ENCODE measurements around the gene GP9. TPM values are rescaled to one million over a fixed set of nuclear protein-coding genes. Genes with fewer than 3 reads are reported as not detected.
"Not testable (repeated sequence)": the region's sequence is repeated elsewhere in the genome, so short reads cannot be mapped to it uniquely, and the experiment has no call there.

The GP9 gene
- total and polyA plus RNA-seq, 2 donors (not counting 1 experiment from before 2014, with no cell fraction given), result not detected

DNA sequence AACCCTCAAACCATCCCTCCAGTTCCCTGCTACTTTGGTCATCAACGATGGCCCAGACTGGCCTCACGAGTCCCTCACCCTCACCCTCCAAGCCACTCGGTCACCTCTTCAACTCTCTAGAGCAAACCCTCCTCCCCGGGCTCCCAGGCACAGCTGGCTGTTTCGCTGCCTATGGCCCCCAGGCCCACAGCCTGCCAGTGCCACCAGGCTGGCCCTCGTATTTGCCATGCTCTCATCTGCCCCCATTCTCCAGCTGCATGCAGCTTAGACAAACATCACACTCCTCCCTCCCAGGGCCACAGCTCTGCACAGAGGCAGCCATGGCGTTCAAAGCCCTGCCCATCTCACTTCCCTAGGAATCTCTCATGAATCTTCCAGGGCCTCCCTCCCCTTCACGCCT lies 47.2 kb downstream of the GP9 start:
- DNase-seq (ENCODE audit: low read depth in 2 of 2), result no peak
- peaks cover 2% of the 10 kb centered on the region for H4K20me1 ChIP-seq (ENCODE audit: control insufficient read depth, extremely low read depth, insufficient read depth, low read length)
- no peak overlapping the region for H3K4me2 ChIP-seq (ENCODE audit: extremely low read depth, insufficient read depth, low read length)

DNA sequence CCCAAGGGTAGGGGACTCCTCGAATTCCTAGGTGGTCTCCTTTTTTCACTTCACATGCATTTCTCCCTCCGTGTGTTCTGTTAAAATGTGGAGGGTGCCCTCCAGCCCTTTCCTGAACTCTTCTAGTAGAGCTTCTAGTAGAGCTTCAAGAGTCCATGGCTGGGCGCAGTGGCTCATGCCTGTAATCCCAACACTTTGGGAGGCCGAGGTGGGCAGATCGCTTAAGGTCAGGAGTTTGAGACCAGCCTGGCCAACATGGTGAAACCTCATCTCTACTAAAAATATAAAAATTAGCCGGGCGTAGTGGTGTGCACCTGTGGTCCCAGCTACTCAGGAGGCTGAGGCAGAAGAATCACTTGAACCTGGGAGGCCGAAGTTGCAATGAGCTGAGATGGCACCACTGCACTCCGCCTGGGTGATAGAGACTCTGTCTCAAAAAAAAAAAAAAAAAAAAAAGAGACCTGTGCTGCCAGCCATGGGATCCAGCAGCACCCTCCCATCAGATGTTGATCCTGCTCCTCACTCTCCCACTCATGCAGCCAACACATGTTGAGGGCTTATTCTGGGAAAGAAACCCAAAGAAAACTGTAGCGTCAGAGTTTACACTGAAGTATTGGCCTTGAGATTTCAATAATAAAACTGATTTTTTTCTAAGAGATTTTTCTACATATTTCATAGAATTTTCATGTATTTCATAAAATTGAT lies 50.6 kb downstream of the GP9 start:
- H3K79me2 ChIP-seq (ENCODE audit: control insufficient read depth, insufficient read depth, low read length); H3K9me3 ChIP-seq (ENCODE audit: control insufficient read depth, insufficient read depth, low read depth, low read length); H3K4me1 ChIP-seq (ENCODE audit: control insufficient read depth, extremely low read depth, insufficient read depth, low read length); H3K27ac ChIP-seq (ENCODE audit: insufficient read depth, low read length); H3K4me3 ChIP-seq (replicated peaks in 1 of 4; ENCODE audit: control extremely low read depth in 1 of 4, insufficient read depth in 1 of 4, low read depth in 3 of 4, low read length in 4 of 4); H3K9ac ChIP-seq (ENCODE audit: insufficient read depth, low read length); DNase-seq (ENCODE audit: low read depth in 2 of 2); H2AFZ ChIP-seq (ENCODE audit: low read length); H4K20me1 ChIP-seq (ENCODE audit: control insufficient read depth, extremely low read depth, insufficient read depth, low read length); H3K36me3 ChIP-seq (ENCODE audit: control insufficient read depth, insufficient read depth, low read length); H3K4me2 ChIP-seq (ENCODE audit: extremely low read depth, insufficient read depth, low read length); H3K27me3 ChIP-seq (ENCODE audit: control insufficient read depth, insufficient read depth, low read length): not testable (repeated sequence)

More for the DNA sequence above, 47.2 kb downstream of the GP9 start:
- no peak overlapping the region for H3K9ac ChIP-seq (ENCODE audit: insufficient read depth, low read length)
- no peaks in the 10 kb centered on the region for H3K27me3 ChIP-seq (ENCODE audit: control insufficient read depth, insufficient read depth, low read length)
- no peak for TF ChIP-seq EZH2 (IDR thresholded peaks at IDR 0.05; ENCODE audit: low read length, missing control alignments)
- TF ChIP-seq, protein P1, sequence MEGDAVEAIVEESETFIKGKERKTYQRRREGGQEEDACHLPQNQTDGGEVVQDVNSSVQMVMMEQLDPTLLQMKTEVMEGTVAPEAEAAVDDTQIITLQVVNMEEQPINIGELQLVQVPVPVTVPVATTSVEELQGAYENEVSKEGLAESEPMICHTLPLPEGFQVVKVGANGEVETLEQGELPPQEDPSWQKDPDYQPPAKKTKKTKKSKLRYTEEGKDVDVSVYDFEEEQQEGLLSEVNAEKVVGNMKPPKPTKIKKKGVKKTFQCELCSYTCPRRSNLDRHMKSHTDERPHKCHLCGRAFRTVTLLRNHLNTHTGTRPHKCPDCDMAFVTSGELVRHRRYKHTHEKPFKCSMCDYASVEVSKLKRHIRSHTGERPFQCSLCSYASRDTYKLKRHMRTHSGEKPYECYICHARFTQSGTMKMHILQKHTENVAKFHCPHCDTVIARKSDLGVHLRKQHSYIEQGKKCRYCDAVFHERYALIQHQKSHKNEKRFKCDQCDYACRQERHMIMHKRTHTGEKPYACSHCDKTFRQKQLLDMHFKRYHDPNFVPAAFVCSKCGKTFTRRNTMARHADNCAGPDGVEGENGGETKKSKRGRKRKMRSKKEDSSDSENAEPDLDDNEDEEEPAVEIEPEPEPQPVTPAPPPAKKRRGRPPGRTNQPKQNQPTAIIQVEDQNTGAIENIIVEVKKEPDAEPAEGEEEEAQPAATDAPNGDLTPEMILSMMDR (conservative IDR thresholded peaks at IDR 0.05 in 1 of 2, IDR thresholded peaks at IDR 0.05 in 1 of 2; ENCODE audit: low read depth in 1 of 2, low read length in 2 of 2), result no peak
- H3K9me3 ChIP-seq (ENCODE audit: control insufficient read depth, insufficient read depth, low read depth, low read length), result no peaks in the 10 kb centered on the region
- no peak overlapping the region for H3K4me3 ChIP-seq (replicated peaks in 1 of 4; ENCODE audit: control extremely low read depth in 1 of 4, insufficient read depth in 1 of 4, low read depth in 3 of 4, low read length in 4 of 4)
- H3K79me2 ChIP-seq (ENCODE audit: control insufficient read depth, insufficient read depth, low read length), result peaks cover 3% of the 10 kb centered on the region
- H3K36me3 ChIP-seq (ENCODE audit: control insufficient read depth, insufficient read depth, low read length), result peaks cover 1% of the 10 kb centered on the region
- no peak overlapping the region for H3K27ac ChIP-seq (ENCODE audit: insufficient read depth, low read length)
- no peaks in the 10 kb centered on the region for H3K4me1 ChIP-seq (ENCODE audit: control insufficient read depth, extremely low read depth, insufficient read depth, low read length)
- H2AFZ ChIP-seq (ENCODE audit: low read length), result no peak overlapping the region

Other genes starting within 250 kb of the GP9 start
- gene ACAD9, start 181.2 kb upstream of the GP9 start, total RNA-seq, result 26.5 and 41.6 TPM in 2 replicates
- 33.6 and 45.3 TPM in 2 replicates for gene ACAD9, start 181.2 kb upstream of the GP9 start, polyA plus RNA-seq
- under 0.01 TPM in 1 of 2 replicates, not detected in the other for gene CFAP92, start 66.7 kb upstream of the GP9 start, total RNA-seq
- 0.07 and 0.09 TPM in 2 replicates for gene CFAP92, start 66.7 kb upstream of the GP9 start, polyA plus RNA-seq
- not detected in 2 replicates for gene EFCC1, start 59.5 kb upstream of the GP9 start, total RNA-seq
- not detected in 2 replicates for gene EFCC1, start 59.5 kb upstream of the GP9 start, polyA plus RNA-seq
- 12.1 and 21.5 TPM in 2 replicates for gene RAB43, start 61.0 kb downstream of the GP9 start, total RNA-seq
- 5.7 and 6.6 TPM in 2 replicates for gene RAB43, start 61.0 kb downstream of the GP9 start, polyA plus RNA-seq
- gene ISY1, start 100.3 kb downstream of the GP9 start, total RNA-seq, result 30.3 and 34.8 TPM in 2 replicates
- gene ISY1, start 100.3 kb downstream of the GP9 start, polyA plus RNA-seq, result 39.6 and 40.2 TPM in 2 replicates
- gene CNBP, start 123.1 kb downstream of the GP9 start, total RNA-seq, result 262 and 317 TPM in 2 replicates
- gene CNBP, start 123.1 kb downstream of the GP9 start, polyA plus RNA-seq, result 369 and 412 TPM in 2 replicates
- gene COPG1, start 188.8 kb downstream of the GP9 start, total RNA-seq, result 240 and 306 TPM in 2 replicates
- 237 and 257 TPM in 2 replicates for gene COPG1, start 188.8 kb downstream of the GP9 start, polyA plus RNA-seq
- 11.8 and 12.2 TPM in 2 replicates for gene HMCES, start 218.1 kb downstream of the GP9 start, total RNA-seq
- 22.6 and 22.8 TPM in 2 replicates for gene HMCES, start 218.1 kb downstream of the GP9 start, polyA plus RNA-seq

Data from fibroblast of lung (primary cell).